Smooth muscle cell (in vitro differentiated cells): ENCODE results near the gene UBAC2. TPM values are rescaled to one million over a fixed set of nuclear protein-coding genes. Genes with fewer than 3 reads are reported as not detected.

Experiments
- DNase-seq: peaks from one replicate; lab custom pipeline; 2025; ENCODE audit not compliant: unreplicated experiment; lab: John Stamatoyannopoulos, UW
- H2AFZ ChIP-seq: fragments of 200-600 bp; sonication (generic); 2 replicates; pipeline ENCODE4 v1.6.0; 2016; ENCODE audit warnings: antibody characterized with exemption, low read depth, mild to moderate bottlenecking
- H3F3A ChIP-seq: fragments of 200-600 bp; sonication (generic); 2 replicates; pipeline ENCODE4 v1.6.0; 2017; ENCODE audit warnings: antibody characterized with exemption, low read depth
- H3K27ac ChIP-seq: fragments of 200-600 bp; sonication (generic); 2 replicates; pipeline ENCODE4 v1.5.1; 2016; ENCODE audit warnings: low read depth, mild to moderate bottlenecking
- H3K27me3 ChIP-seq: fragments of 200-600 bp; sonication (generic); 2 replicates; pipeline ENCODE4 v1.6.1; 2016; ENCODE audit warnings: low read depth, mild to moderate bottlenecking
- H3K36me3 ChIP-seq: fragments of 200-600 bp; sonication (generic); 2 replicates; pipeline ENCODE4 v1.5.1; 2016; ENCODE audit warnings: low read depth
- H3K4me1 ChIP-seq: fragments of 200-600 bp; sonication (generic); 2 replicates; pipeline ENCODE4 v1.5.1; 2016; ENCODE audit warnings: low read depth
- H3K4me2 ChIP-seq: fragments of 200-600 bp; sonication (generic); 2 replicates; pipeline ENCODE4 v1.6.0; 2016; ENCODE audit warnings: mild to moderate bottlenecking
- H3K4me3 ChIP-seq: fragments of 200-600 bp; sonication (generic); 2 replicates; pipeline ENCODE4 v1.5.1; 2016; ENCODE audit warnings: mild to moderate bottlenecking
- H3K79me2 ChIP-seq: fragments of 200-600 bp; sonication (generic); 2 replicates; pipeline ENCODE4 v1.6.0; 2016; ENCODE audit warnings: low read depth, mild to moderate bottlenecking
- H3K9ac ChIP-seq: fragments of 200-600 bp; sonication (generic); 2 replicates; pipeline ENCODE4 v1.6.0; 2016; ENCODE audit warnings: low read depth
- H3K9me3 ChIP-seq: fragments of 200-600 bp; sonication (generic); replicated peaks from 2 replicates; pipeline ENCODE4 v1.5.1; 2016; ENCODE audit warnings: low read depth
- H4K20me1 ChIP-seq: fragments of 200-600 bp; sonication (generic); 2 replicates; pipeline ENCODE4 v1.6.0; 2016; ENCODE audit warnings: low read depth
- WGBS: methylation state at CpG from one replicate; pipeline ENCODE4 v1.1.7; 2016; ENCODE audit warnings: low lambda C conversion rate; 5-methylcytosine and 5-hydroxymethylcytosine counted together
- polyA plus RNA-seq: library from polyadenylated mRNA; unstranded; fragments of >200 nt; fragmentation: Nextera tagmentation; extraction: Ambion mirVana; gene quantifications from 2 replicates; pipeline ENCODE4 v1.2.1, GENCODE V29; 2016
- total RNA-seq: library from RNA; depleted of rRNA; stranded (reverse); fragments of >200 nt; gene quantifications from 2 replicates; pipeline ENCODE4 v1.2.3, GENCODE V29; 2014
- TF ChIP-seq, protein P1 (sequence below): fragments of 200-600 bp; sonication (generic); IDR thresholded peaks from 2 replicates; pipeline ENCODE4 v1.5.1; 2017; ENCODE audit warnings: borderline replicate concordance, mild to moderate bottlenecking, antibody characterized with exemption; ENCODE audit not compliant: insufficient read depth, poor library complexity, severe bottlenecking

UBAC2 gene
- total and polyA plus RNA-seq, 2 experiments from 2014 or later: 58.4 to 74.0 TPM

DNA sequence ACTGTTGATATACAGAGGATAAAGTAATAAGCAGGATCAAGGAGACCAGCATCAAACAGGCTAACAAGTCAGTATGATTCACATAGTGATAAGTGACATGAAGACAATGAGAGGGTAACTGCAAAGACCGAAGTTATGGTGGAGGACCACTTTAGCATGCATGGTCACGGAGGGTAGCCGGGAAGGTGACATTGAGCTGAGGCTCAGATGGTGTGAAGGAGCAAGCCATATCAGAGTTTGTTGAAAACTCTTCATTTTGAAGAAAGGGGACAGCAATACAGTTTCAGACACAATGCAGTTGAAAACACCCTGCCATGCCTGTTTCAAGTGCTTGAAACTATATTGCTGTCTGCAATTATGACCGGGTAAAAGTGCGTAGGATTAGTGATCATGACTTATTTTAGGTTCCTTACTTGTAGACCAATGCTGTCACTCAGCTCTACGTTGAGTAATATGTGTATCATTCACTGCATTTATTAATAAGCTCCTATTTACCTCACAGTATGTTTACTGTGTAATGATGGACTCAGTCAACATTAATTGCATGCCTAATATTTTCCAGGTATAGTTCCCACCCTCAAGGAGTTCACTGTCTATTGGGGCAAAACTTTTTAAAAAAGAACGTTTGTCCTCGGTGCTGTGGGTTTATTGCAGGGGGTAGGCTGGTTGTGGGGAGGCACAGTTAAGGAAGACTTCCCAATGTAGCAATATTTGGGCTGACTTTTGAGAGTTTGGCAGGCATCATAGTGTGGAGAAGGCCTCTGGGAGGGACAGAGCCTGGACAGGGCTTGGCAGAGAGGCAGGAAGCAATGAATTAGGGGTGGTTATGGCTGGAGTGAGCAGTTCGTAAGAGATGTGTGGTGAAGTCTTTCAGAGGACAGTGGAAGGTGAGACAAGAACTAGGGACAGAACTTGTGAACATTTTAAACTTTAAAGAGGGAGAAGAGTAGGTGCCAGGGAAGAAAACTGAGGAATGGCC is 3.2 kb downstream of the UBAC2 start:
- Histone ChIP-seq H3F3A (peaks cover 3% of the 10 kb centered on the region), H3K9me3 (no peaks in the 10 kb centered on the region), H3K79me2 (peaks cover 51% of the 10 kb centered on the region), H3K36me3 (no peaks in the 10 kb centered on the region), H3K27ac (no peak overlapping the region), H3K4me1 (peaks cover 14% of the 10 kb centered on the region), H3K9ac (no peak overlapping the region), H2AFZ (no peak overlapping the region), H3K27me3 (no peaks in the 10 kb centered on the region), H4K20me1 (peaks cover 68% of the 10 kb centered on the region), H3K4me3 (no peak overlapping the region), H3K4me2 (no peak overlapping the region)
- DNase-seq: no peak
- TF ChIP-seq, protein P1, sequence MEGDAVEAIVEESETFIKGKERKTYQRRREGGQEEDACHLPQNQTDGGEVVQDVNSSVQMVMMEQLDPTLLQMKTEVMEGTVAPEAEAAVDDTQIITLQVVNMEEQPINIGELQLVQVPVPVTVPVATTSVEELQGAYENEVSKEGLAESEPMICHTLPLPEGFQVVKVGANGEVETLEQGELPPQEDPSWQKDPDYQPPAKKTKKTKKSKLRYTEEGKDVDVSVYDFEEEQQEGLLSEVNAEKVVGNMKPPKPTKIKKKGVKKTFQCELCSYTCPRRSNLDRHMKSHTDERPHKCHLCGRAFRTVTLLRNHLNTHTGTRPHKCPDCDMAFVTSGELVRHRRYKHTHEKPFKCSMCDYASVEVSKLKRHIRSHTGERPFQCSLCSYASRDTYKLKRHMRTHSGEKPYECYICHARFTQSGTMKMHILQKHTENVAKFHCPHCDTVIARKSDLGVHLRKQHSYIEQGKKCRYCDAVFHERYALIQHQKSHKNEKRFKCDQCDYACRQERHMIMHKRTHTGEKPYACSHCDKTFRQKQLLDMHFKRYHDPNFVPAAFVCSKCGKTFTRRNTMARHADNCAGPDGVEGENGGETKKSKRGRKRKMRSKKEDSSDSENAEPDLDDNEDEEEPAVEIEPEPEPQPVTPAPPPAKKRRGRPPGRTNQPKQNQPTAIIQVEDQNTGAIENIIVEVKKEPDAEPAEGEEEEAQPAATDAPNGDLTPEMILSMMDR: no peak
- WGBS: 93% methylated on average over 9 of the region's 9 CpGs

DNA sequence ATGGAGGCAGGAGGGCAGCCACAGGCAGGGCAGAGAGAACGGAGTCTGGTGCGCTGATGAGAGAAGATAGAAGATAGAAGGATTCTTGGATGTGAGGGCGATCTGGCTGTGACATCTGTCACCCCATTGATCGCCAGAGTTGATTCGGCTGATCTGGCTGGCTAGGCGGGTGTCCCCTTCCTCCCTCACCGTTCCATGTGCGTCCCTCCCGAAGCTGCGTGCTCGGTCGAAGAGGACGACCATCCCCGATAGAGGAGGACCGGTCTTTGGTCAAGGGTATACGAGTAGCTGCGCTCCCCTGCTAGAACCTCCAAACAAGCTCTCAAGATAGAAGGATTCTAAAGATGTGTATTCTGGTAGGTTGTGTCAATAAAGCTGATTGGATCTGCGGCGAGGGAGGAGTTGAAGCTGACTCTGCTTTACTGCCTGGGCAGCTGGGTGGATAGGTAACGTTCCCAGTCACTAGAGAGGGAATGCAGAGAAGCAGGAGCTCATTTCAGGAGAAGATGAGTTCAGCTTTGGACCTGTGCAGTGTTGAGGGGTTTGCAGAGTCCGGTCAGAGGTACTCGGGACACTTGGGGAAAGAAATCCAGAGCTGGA is 5.1 kb downstream of the UBAC2 start:
- whole genome bisulfite sequencing: 97% methylated on average over 22 of the region's 22 CpGs
- Histone ChIP-seq H3K27ac (no peak overlapping the region), H4K20me1 (peaks cover 86% of the 10 kb centered on the region), H3K79me2 (peaks cover 66% of the 10 kb centered on the region), H3K4me3 (no peak overlapping the region), H3K4me1 (peaks cover 9% of the 10 kb centered on the region), H3K9ac (no peak overlapping the region), H3K4me2 (no peak overlapping the region), H3F3A (no peaks in the 10 kb centered on the region), H3K9me3 (no peaks in the 10 kb centered on the region), H3K36me3 (no peaks in the 10 kb centered on the region), H2AFZ (no peak overlapping the region), H3K27me3 (no peaks in the 10 kb centered on the region)
- TF ChIP-seq, protein P1: no peak
- DNase-seq: no peak

DNA sequence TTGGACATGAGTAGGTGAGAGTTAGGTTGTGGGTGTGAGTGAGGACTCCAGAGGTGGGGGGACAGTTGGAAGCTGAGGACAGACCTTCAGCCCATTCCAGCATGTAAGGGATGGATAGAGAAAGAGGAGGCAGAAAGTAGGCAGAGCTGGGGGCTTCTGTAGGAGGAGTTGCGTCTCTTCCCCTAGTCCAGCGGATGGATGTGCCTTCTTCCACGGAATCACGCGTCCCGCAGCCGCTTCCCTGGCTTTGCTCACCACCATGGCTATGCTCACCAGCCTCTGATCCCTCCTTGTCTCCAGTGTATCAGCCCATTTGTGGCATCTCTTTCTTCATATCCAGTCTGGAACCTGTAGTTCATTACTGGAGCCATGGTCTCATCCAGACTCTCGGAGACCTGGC is 5.6 kb downstream of the UBAC2 start:
- DNase-seq: no peak

More for the DNA sequence above, 5.6 kb downstream of the UBAC2 start:
- peaks cover 71% of the 10 kb centered on the region for H3K79me2 ChIP-seq
- WGBS: 98% methylated on average over 8 of the region's 8 CpGs
- H3K36me3 ChIP-seq: no peaks in the 10 kb centered on the region
- H3F3A ChIP-seq: no peaks in the 10 kb centered on the region
- H2AFZ ChIP-seq: no peak overlapping the region
- no peaks in the 10 kb centered on the region for H3K9me3 ChIP-seq
- no peaks in the 10 kb centered on the region for H3K27me3 ChIP-seq
- H3K9ac ChIP-seq: no peak overlapping the region
- TF ChIP-seq, protein P1: no peak
- H3K4me3 ChIP-seq: no peak overlapping the region
- no peak overlapping the region for H3K4me2 ChIP-seq
- peaks cover 9% of the 10 kb centered on the region for H3K4me1 ChIP-seq
- H4K20me1 ChIP-seq: peaks cover 91% of the 10 kb centered on the region
- no peak overlapping the region for H3K27ac ChIP-seq
